Tibial nerve (tissue), 4 donors: ENCODE data around the gene SETD1B. TPM values are rescaled to one million over a fixed set of nuclear protein-coding genes. Genes with fewer than 3 reads are reported as not detected.

ENCODE experiments used
- DNase-seq, 2 donors: peaks; one replicate each; pipeline ENCODE4 v3.0.0-alpha.2; 2019; ENCODE audit warnings: low spot score in 2 of 2
- H3K27ac ChIP-seq, 4 donors: fragments of 200-600 bp; sonication (generic) in 3 of 4; one replicate each; pipeline ENCODE4 v1.5.1; 2017 to 2019; ENCODE audit warnings: mild to moderate bottlenecking in 1 of 4
- H3K27me3 ChIP-seq, 2 donors: fragments of 200-600 bp; sonication (generic) in 1 of 2; one replicate each; pipeline versions ENCODE4 v1.5.1 to v1.6.0; 2017 to 2019
- H3K36me3 ChIP-seq, 3 donors: fragments of 200-600 bp; sonication (generic); one replicate each; pipeline ENCODE4 v1.5.1; 2018 to 2019
- H3K4me1 ChIP-seq, 4 donors: fragments of 200-600 bp; sonication (generic) in 3 of 4; one replicate each; pipeline ENCODE4 v1.5.1; 2017 to 2019
- H3K4me3 ChIP-seq, 4 donors: fragments of 200-600 bp; sonication (generic) in 3 of 4; one replicate each; pipeline ENCODE4 v1.5.1; 2017 to 2019; ENCODE audit warnings: mild to moderate bottlenecking in 1 of 4, moderate library complexity in 1 of 4
- H3K9me3 ChIP-seq, 4 donors: fragments of 200-600 bp; sonication (generic) in 3 of 4; one replicate each; pipeline ENCODE4 v1.5.1; 2017 to 2019
- EP300 ChIP-seq, 2 donors: sonication (generic); formaldehyde crosslinking; IDR thresholded peaks; one replicate each; pipeline ENCODE4 v1.6.1; 2017; ENCODE audit warnings: antibody characterized with exemption in 2 of 2, mild to moderate bottlenecking in 1 of 2
- POLR2A ChIP-seq, 2 donors: fragments of 450-650 bp; IDR thresholded peaks; one replicate each; pipeline ENCODE4 v1.6.1; 2017; ENCODE audit warnings: antibody characterized with exemption in 2 of 2, mild to moderate bottlenecking in 2 of 2, moderate library complexity in 2 of 2
- WGBS, 2 donors: methylation state at CpG; one replicate each; pipeline ENCODE4 v1.1.5; 2018; 5-methylcytosine and 5-hydroxymethylcytosine counted together
- total RNA-seq, 4 donors: library from RNA; depleted of rRNA; stranded (reverse); fragments of >200 nt; gene quantifications; one replicate each; pipeline ENCODE4 v1.1.0, GENCODE V29; 2016
- TF ChIP-seq, protein P1 (sequence below), 5 experiments: fragments of 200-600 bp in 3 of 5; fragments of 450-650 bp in 2 of 5; sonication (generic) in 3 of 5; IDR thresholded peaks; one replicate each; pipeline ENCODE4 v1.5.1; 2016 to 2019; ENCODE audit warnings: antibody characterized with exemption in 5 of 5, mild to moderate bottlenecking in 3 of 5, moderate library complexity in 2 of 5

The SETD1B gene
- total RNA-seq, 4 donors from 2014 or later, result 9.4 to 18.3 (median 12.2) TPM

DNA sequence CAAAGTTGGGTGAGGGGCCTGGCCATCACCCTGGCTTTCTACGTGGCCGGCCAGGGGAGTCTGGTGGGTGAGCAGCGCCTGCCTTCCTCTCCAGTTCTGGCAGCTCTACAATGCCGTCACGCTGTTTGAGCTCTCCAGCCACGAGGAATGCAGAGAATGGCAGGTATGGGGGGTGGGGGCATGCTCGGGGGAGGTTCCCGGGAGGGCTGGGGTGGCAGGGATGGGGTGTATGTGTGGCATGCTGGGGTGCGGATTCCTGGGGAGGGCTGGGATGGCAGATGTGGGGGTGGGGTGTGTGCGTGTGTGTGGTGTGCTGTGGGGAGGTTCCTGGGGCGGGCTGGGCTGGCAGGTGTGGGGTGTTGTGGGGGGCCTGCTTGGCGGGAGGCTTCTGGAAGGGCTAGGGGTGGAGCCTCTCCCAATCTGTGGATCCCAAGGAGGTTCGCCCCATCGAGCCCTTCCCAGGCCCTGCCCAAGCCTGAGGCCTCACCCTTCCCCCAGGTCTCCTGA is 28.8 kb upstream of the SETD1B start:
- DNase-seq, result no peak
- Histone ChIP-seq H3K4me1 (peaks cover 0 to 25% (median 10%) of the 10 kb centered on the region in 4 donors), H3K4me3 (no peak overlapping the region), H3K9me3 (no peaks in the 10 kb centered on the region), H3K27ac (no peak overlapping the region), H3K27me3 (no peaks in the 10 kb centered on the region), H3K36me3 (peaks cover 0 to 31% (median 0%) of the 10 kb centered on the region in 3 donors)
- TF ChIP-seq, protein P1, sequence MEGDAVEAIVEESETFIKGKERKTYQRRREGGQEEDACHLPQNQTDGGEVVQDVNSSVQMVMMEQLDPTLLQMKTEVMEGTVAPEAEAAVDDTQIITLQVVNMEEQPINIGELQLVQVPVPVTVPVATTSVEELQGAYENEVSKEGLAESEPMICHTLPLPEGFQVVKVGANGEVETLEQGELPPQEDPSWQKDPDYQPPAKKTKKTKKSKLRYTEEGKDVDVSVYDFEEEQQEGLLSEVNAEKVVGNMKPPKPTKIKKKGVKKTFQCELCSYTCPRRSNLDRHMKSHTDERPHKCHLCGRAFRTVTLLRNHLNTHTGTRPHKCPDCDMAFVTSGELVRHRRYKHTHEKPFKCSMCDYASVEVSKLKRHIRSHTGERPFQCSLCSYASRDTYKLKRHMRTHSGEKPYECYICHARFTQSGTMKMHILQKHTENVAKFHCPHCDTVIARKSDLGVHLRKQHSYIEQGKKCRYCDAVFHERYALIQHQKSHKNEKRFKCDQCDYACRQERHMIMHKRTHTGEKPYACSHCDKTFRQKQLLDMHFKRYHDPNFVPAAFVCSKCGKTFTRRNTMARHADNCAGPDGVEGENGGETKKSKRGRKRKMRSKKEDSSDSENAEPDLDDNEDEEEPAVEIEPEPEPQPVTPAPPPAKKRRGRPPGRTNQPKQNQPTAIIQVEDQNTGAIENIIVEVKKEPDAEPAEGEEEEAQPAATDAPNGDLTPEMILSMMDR (IDR thresholded peaks at IDR 0.05), result no peak
- TF ChIP-seq EP300 (IDR thresholded peaks at IDR 0.05) (no peak), POLR2A (IDR thresholded peaks at IDR 0.05) (no peak)
- 72 to 80% methylated on average over 12 to 13 of the region's 14 CpGs for WGBS, 2 donors

DNA sequence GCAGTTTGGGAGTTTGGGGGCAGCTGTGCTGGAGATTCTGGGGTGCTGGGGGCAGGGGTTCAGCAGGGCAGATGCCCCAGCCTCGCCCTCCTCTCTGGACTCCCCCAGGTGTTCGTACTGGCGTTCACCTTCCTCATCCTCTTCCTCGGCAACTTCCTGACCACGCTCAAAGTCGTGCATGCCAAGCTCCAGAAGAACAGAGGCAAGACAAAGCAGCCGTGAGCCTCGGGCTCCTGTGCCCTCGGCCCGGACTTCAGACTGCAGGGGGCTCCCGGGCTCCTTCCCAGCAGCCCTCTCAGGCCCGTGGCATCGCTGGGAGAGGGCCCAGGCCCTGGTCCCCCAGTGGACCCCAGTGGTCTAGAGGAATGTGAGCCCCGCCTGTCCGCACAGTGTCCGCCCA is 28.3 kb upstream of the SETD1B start:
- Histone ChIP-seq H3K36me3 (peaks cover 0 to 35% (median 0%) of the 10 kb centered on the region in 3 donors), H3K4me1 (peaks cover 0 to 24% (median 10%) of the 10 kb centered on the region in 4 donors), H3K27me3 (no peaks in the 10 kb centered on the region), H3K27ac (no peak overlapping the region), H3K4me3 (no peak overlapping the region), H3K9me3 (no peaks in the 10 kb centered on the region)
- 81 to 83% methylated on average over 11 to 16 of the region's 16 CpGs for WGBS, 2 donors
- TF ChIP-seq, protein P1 (IDR thresholded peaks at IDR 0.05), result no peak
- TF ChIP-seq EP300 (IDR thresholded peaks at IDR 0.05) (no peak), POLR2A (IDR thresholded peaks at IDR 0.05) (no peak)
- DNase-seq, result no peak

DNA sequence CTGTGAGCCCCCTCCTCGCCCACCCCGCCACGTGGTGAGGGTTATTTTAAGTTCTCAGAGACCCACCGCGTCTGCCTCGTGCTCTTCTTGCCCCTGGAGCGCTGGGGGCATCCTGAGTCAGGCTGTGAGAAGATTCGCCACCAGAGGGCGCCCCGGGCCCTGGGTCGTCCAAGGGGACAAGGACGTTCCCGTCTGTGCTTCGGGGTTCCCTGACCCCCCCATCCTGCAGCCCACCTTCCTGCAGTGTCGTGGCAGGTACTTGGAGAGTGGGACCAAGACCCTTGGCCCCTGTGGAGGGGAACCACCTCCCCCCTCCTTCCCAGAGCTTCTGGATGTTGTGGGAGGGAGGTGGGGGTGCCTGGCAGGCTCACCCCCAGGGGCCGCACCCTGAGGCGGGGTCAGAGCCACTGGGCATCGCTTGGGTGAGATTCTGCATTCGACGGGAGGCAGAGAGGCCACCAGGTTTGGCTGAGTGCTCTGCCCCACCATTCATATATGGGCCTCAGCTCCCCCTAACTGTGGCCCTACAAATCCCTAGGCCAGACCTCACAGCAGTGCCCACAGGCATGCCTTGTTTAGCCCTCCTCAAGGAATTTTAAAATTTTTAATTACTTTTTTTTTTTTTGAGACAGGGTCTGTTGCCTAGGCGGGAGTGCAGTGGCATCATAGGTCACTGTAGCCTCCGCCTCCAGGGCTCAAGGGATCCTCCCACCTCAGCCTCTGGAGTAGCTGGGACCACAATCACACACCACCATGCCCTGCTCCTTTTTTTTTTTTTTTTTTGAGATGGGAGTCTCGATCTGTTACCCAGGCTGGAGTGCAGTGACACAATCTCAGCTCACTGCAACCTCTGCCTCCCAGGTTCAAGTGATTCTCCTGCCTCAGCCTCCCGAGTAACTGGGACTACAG is 27.4 kb upstream of the SETD1B start:
- H3K4me3 ChIP-seq, result no peak overlapping the region
- no peaks in the 10 kb centered on the region for H3K27me3 ChIP-seq
- H3K27ac ChIP-seq, result peak overlapping the region in 1 of 4 donors; percentile 4
- no peaks in the 10 kb centered on the region for H3K9me3 ChIP-seq
- 27 to 37% methylated on average over 17 to 21 of the region's 24 CpGs for WGBS, 2 donors
- peak; percentile 72 to 87 for DNase-seq
- no peak for TF ChIP-seq EP300 (IDR thresholded peaks at IDR 0.05)
- TF ChIP-seq, protein P1 (IDR thresholded peaks at IDR 0.05), result peak; percentile 75 to 94 (median 90)
- H3K36me3 ChIP-seq, result peaks cover 0 to 44% (median 0%) of the 10 kb centered on the region in 3 donors
- peaks cover 0 to 21% (median 13%) of the 10 kb centered on the region in 4 donors for H3K4me1 ChIP-seq

- TF ChIP-seq, protein P1 (IDR thresholded peaks at IDR 0.05), result no peak
- TF ChIP-seq EP300 (IDR thresholded peaks at IDR 0.05), result no peak
- no peak for TF ChIP-seq POLR2A (IDR thresholded peaks at IDR 0.05)
- no peak for DNase-seq
- H3K27me3 ChIP-seq, result no peaks in the 10 kb centered on the region
- H3K4me3 ChIP-seq, result no peak overlapping the region
- H3K4me1 ChIP-seq, result peaks cover 0 to 27% (median 15%) of the 10 kb centered on the region in 4 donors
- H3K9me3 ChIP-seq, result no peaks in the 10 kb centered on the region
- no peak overlapping the region for H3K27ac ChIP-seq
- peaks cover 0 to 44% (median 0%) of the 10 kb centered on the region in 3 donors for H3K36me3 ChIP-seq
- WGBS, 2 donors, result 76 to 95% methylated on average over 7 to 17 of the region's 17 CpGs
Observed at GRCh38 chr12:121778567-121779421, 25.0 kb upstream of the SETD1B start.
